Jurkat, Clone E6-1 (cell line): ENCODE measurements around the gene RBP2. TPM values are rescaled to one million over a fixed set of nuclear protein-coding genes. Genes with fewer than 3 reads are reported as not detected.

Experiments used
- DNase-seq: peaks from one replicate; pipeline ENCODE4 v3.0.0-alpha.2; 2011; ENCODE audit warnings: low read depth, low spot score
- H3K4me3 ChIP-seq: 2 replicates; pipeline ENCODE4 v1.5.1; 2011; ENCODE audit warnings: mild to moderate bottlenecking, low read length, control low read depth, moderate library complexity
- polyA plus RNA-seq: library from polyadenylated mRNA; unstranded; fragments of >200 nt; gene quantifications from one replicate; pipeline ENCODE4 v1.2.1, GENCODE V29; 2012; ENCODE audit warnings: missing spikeins; ENCODE audit not compliant: insufficient read length, insufficient read depth

Gene RBP2
- polyA plus RNA-seq: not detected

DNA sequence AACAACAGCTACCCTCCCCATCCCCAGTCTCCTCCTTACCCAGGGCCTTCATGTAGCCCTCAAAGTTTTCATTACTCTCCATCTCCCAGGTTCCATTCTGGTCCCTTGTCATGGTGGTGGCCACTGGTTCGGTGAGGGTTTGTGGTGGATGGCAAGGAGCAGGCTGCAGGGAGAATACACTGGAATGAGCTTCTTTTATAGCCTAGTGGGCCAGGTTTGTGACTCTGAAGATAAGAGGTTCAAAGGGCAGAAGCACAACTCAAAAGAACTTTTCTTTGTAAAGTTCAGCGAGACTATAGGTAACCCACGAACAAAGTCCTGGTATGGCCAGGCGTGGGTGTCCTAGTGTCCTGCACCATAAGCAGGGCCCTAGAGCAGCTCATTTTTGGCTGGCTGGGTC, at the start of gene RBP2:
Gene RBP2, minus strand, starts transcription at position 169 of the 400 bp plus-strand sequence. Its CDS starts 57 bp downstream, at position 112.
- DNase-seq: no peak
- H3K4me3 ChIP-seq: no peak within 1 kb of the TSS

GRCh38 chr3:139524841-139525636, 48.7 kb upstream of the RBP2 start:
- DNase-seq: no peak
- no peak overlapping the region for H3K4me3 ChIP-seq

GRCh38 chr3:139523718-139524117, 47.4 kb upstream of the RBP2 start:
- no peak for DNase-seq
- no peak overlapping the region for H3K4me3 ChIP-seq

DNA sequence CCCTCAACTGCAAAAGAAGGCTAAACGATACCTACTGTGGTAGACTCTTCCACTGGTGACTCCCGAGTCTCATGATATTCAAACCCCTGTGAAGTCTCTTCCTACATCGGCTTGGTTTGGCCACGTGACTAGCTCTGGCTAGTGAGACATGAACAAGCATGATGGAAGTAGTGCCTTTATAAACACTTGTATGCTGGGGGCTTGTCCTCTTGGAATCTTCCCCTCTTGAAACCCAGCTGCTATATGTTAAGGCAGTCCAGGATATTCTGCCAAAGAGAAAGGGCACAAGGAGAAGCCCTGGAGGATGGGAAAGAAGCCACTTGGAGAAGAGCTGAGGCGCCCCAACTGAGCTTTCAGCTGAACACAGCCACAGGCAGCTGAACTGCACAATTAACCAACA, 46.9 kb upstream of the RBP2 start:
- DNase-seq: no peak
- H3K4me3 ChIP-seq: no peak overlapping the region

DNA sequence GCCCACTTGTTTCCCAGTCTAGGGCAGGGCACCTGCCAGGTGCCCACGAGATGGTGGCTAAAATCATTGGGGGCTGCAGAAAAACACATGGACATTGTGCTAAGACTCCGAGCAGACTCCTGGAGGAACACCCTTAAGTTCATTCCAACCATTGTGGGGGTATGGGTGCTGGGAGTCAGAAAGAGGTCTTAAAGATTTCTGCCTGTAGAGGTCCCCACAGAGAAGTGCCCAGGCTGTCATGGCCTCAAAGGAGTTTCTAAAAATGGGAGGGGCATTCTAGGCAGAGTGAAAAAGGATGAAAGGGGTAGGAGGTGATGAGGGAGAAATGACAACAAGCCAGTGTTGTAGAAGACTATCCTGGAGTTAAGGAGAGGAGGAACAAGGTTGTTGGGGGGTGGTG, 46.1 kb upstream of the RBP2 start:
- DNase-seq: no peak
- no peak overlapping the region for H3K4me3 ChIP-seq

DNA sequence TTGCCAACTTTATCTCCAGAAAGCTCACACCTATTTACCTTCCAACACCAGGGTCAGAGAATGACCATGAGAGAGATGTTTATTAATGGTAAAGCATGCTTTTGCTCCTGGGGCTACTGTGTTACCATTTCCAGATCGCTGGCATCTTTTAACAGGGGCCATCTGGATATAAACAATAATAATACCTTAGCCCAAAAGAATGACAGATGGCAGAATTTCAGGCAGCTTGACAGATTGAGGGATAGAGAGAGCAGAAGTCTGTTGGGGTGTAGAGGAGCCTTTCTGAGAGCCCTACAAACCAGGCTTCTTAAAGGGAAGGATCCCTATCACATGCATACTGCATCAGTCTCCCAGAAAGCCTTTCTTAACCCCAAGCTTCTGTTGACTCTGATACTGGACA, 45.5 kb upstream of the RBP2 start:
- no peak for DNase-seq
- H3K4me3 ChIP-seq: no peak overlapping the region

- no peak overlapping the region for H3K4me3 ChIP-seq
- DNase-seq: no peak
Observed at GRCh38 chr3:139521144-139521543, 44.8 kb upstream of the RBP2 start.

- peak; percentile 20 for DNase-seq
- no peak overlapping the region for H3K4me3 ChIP-seq
Observed at GRCh38 chr3:139519998-139520737, 43.9 kb upstream of the RBP2 start.

GRCh38 chr3:139518926-139519842, 42.9 kb upstream of the RBP2 start:
- H3K4me3 ChIP-seq: no peak overlapping the region
- DNase-seq: no peak

GRCh38 chr3:139518306-139518705, 42.0 kb upstream of the RBP2 start:
- no peak for DNase-seq
- no peak overlapping the region for H3K4me3 ChIP-seq

GRCh38 chr3:139517321-139518065, 41.2 kb upstream of the RBP2 start:
- H3K4me3 ChIP-seq: no peak overlapping the region
- no peak for DNase-seq

DNA sequence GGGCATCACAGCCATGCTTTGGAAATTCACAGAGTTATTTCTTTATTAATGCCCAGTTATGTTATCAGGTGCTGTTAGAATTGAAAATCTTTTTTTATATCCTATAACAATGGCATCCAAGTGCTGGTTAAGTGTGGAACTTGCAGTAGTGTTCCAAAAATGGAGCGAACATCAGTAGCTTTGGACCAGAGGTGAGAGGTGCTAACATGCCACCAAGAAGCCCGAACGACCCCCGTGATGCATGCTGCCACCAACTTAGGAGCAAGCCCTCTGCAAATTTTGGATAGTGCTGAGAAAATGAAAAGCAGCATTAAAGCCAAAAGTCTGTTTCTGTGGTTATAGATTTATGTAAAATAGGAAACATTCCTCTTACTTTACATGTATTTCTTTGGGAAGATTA, 38.4 kb upstream of the RBP2 start:
- no peak for DNase-seq
- H3K4me3 ChIP-seq: no peak overlapping the region

DNA sequence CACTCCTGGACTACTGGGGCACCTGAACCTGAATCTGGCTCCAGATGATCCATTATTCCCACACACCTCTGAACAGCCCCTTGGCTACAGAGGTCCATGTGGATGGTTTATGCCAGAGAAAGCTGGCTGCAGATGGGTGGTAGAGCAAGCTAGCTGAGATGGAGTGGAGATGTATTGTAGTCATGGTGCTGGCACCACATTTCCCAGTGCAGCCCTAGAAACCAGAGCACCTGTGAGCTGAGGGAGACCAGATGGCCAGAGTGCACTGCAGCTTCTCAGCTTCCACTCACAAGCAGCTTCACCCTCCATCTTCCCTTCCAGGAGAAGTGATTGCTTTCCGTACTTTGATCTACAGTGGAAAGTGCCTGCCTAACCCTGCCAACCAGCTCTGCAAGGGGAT, 33.3 kb upstream of the RBP2 start:
- no peak for DNase-seq
- H3K4me3 ChIP-seq: no peak overlapping the region

DNA sequence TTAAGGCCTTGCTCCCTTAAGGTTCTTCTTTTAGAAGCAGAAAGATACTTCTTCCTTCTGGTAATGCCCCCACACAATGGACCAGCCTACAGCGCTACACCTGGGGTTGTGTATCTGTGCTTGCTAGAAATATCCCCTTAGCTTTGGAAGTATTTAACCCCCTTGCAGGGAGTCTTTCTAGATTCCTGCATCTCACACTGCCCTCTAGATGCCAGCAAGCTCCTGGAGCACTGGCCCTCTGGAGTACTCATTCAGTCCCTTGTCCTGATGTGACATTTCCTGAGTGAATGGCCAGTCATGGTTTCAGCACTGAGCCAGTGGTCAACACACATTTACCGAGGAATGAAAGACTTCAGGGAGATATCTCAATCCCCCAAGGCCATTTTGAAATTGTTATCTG, 30.4 kb upstream of the RBP2 start:
- no peak overlapping the region for H3K4me3 ChIP-seq
- DNase-seq: no peak

DNA sequence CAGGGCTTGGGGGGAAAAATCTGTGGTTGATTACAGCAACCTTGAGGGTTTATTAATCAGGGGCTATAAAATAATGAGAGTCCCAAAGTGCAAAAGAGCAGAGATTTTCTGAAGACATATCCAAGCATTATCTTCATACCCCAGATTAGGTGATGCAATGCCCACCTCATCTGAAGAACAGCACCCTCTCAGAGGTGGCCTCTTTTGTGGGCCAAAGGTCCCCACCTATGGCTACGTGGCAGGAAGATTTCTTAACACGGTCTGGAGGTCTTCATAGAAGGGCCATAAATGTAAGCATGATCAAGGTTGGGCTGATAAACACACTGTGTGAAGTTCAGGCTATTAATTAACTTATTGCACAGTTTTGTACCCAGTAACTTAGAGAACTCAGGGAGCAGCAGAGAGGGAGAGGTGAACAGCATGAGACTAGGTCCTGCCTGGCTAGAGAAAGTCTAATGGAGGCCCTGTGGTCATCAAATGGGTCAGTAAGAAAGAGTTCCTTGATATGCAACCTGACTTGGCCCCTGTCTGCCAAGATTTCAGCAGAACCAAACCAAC, 29.6 kb upstream of the RBP2 start:
- DNase-seq: no peak
- H3K4me3 ChIP-seq: no peak overlapping the region

- H3K4me3 ChIP-seq: no peak overlapping the region
Observed at GRCh38 chr3:139499536-139499935, 23.2 kb upstream of the RBP2 start.

DNA sequence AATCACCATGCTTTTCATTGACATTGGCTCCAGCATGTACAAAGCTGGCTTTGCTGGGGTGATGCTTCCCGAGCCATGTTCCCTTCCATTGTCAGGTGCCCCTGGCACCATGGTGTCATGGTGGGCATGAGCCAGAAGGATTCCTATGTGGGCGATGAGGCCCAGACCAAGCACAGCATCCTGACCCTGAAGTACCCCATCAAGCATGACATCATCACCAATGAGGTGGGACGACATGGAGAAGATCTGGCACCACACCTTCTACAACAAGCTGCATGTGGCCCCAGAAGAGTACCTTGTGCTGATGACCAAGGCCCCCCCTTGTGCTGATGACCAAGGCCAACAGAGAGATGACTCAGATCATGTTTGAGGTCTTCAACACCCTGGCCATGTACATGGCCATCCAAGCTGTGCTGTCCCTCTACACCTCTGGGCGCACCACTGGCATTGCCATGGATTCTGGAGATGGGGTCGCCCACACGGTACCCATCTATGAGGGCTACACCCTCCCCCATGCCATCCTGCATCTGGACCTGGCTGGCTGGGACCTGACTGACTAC, 17.6 kb upstream of the RBP2 start:
- no peak overlapping the region for H3K4me3 ChIP-seq
- DNase-seq: no peak

More at GRCh38 chr3:139499536-139499935, 23.2 kb upstream of the RBP2 start:
- DNase-seq: no peak

GRCh38 chr3:139491966-139492365, 15.7 kb upstream of the RBP2 start:
- no peak overlapping the region for H3K4me3 ChIP-seq
- DNase-seq: no peak
